Endometrial microvascular endothelial cells (primary cell): ENCODE results near the gene FOXK2. TPM values are rescaled to one million over a fixed set of nuclear protein-coding genes. Genes with fewer than 3 reads are reported as not detected.

Experiments
- in situ Hi-C: cut with HindIII; loops from 2 replicates; pipeline ENCODE4 v1.10.0; 2017; ENCODE audit warnings: low sequenced_read_pairs, low pct_unique_long_range_greater_than_20kb; ENCODE audit errors: inconsistent ontology term
- total RNA-seq: library from RNA; depleted of rRNA; stranded (reverse); fragments of >200 nt; gene quantifications from one replicate; pipeline ENCODE4 v1.2.3, GENCODE V29; 2015; ENCODE audit errors: inconsistent ontology term

Gene FOXK2
- total RNA-seq, 1 donor from 2014 or later = 40.8 TPM

- in situ Hi-C loops = loop anchor here (25.0 kb wide), 1 partner anchor 188 kb away; the partner anchor contains the start of gene SECTM1
These were observed 6.2 kb downstream of the FOXK2 start for GRCh38 chr17:82525712-82526111.

GRCh38 chr17:82527898-82528297, 8.4 kb downstream of the FOXK2 start:
- in situ Hi-C loops = loop anchor here (25.0 kb wide), 1 partner anchor 191 kb away; the partner anchor contains the start of gene SECTM1

GRCh38 chr17:82528484-82529265, 9.1 kb downstream of the FOXK2 start:
- in situ Hi-C loops = loop anchor here (25.0 kb wide), 1 partner anchor 191 kb away; the partner anchor contains the start of gene SECTM1

- in situ Hi-C loops = loop anchor here (10.0 to 25.0 kb wide), 2 partner anchors 115 to 193 kb away; partner anchors contain the start of genes HEXD, OGFOD3 and SECTM1
These were observed 10.4 kb downstream of the FOXK2 start for GRCh38 chr17:82529914-82530300.

GRCh38 chr17:82531431-82531881, 11.9 kb downstream of the FOXK2 start:
- in situ Hi-C loops = loop anchor here (10.0 to 25.0 kb wide), 2 partner anchors 117 to 194 kb away; partner anchors contain the start of genes HEXD, OGFOD3 and SECTM1

- in situ Hi-C loops = loop anchor here (10.0 to 25.0 kb wide), 2 partner anchors 120 to 197 kb away; partner anchors contain the start of genes HEXD, OGFOD3 and SECTM1
These were observed 14.9 kb downstream of the FOXK2 start for GRCh38 chr17:82534401-82534812.

- in situ Hi-C loops = loop anchor here (10.0 to 25.0 kb wide), 2 partner anchors 122 to 199 kb away; partner anchors contain the start of genes HEXD, OGFOD3 and SECTM1
These were observed 17.1 kb downstream of the FOXK2 start for GRCh38 chr17:82536512-82537201.

- in situ Hi-C loops = loop anchor here (10.0 to 25.0 kb wide), 2 partner anchors 122 to 200 kb away; partner anchors contain the start of genes HEXD, OGFOD3 and SECTM1
These were observed 17.7 kb downstream of the FOXK2 start for GRCh38 chr17:82537228-82537627.

GRCh38 chr17:82539076-82539475, 19.5 kb downstream of the FOXK2 start:
- in situ Hi-C loops = loop anchor here (10.0 to 25.0 kb wide), 2 partner anchors 124 to 202 kb away; partner anchors contain the start of genes HEXD, OGFOD3 and SECTM1

- in situ Hi-C loops = loop anchor here (25.0 kb wide), 1 partner anchor 205 kb away; the partner anchor contains the start of gene SECTM1
These were observed 22.9 kb downstream of the FOXK2 start for GRCh38 chr17:82542439-82542838.

- in situ Hi-C loops = loop anchor here (25.0 kb wide), 1 partner anchor 207 kb away; the partner anchor contains the start of gene SECTM1
These were observed 25.0 kb downstream of the FOXK2 start for GRCh38 chr17:82544431-82545070.

- in situ Hi-C loops = loop anchor here (25.0 kb wide), 1 partner anchor 208 kb away; the partner anchor contains the start of gene SECTM1
These were observed 25.5 kb downstream of the FOXK2 start for GRCh38 chr17:82545071-82545462.

GRCh38 chr17:82547981-82548380, 28.4 kb downstream of the FOXK2 start:
- in situ Hi-C loops = loop anchor here (25.0 kb wide), 1 partner anchor 211 kb away; the partner anchor contains the start of gene SECTM1

- in situ Hi-C loops = loop anchor here (25.0 kb wide), 1 partner anchor 211 kb away; the partner anchor contains the start of gene SECTM1
These were observed 29.3 kb downstream of the FOXK2 start for GRCh38 chr17:82548681-82549303.

- in situ Hi-C loops = no loop called here
These were observed 32.4 kb downstream of the FOXK2 start for GRCh38 chr17:82551779-82552457.

GRCh38 chr17:82552580-82552979, 33.0 kb downstream of the FOXK2 start:
- in situ Hi-C loops = no loop called here

- in situ Hi-C loops = no loop called here
These were observed 33.8 kb downstream of the FOXK2 start for GRCh38 chr17:82553210-82553930.
